Measurements from ENCODE around the gene COPA.

DNA sequence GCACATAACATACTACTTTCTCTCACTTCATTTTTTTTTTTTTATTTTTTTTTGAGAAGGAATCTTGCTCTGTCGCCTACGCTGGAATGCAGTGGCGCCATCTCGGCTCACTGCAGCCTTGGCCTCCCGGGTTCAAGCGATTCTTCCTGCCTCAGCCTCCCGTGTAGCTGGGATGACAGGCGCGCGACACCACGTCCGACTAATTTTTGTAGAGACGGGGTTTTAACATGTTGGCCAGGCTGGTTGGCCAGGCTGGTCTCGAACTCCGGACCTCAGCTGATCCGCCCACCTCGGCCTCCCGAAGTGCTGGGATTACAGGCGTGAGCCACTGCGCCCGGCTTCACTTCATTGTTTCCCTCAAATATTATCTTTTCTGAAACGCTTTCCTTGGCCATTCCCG lies 57.5 kb downstream of the COPA start:
- TF ChIP-seq, protein P1, sequence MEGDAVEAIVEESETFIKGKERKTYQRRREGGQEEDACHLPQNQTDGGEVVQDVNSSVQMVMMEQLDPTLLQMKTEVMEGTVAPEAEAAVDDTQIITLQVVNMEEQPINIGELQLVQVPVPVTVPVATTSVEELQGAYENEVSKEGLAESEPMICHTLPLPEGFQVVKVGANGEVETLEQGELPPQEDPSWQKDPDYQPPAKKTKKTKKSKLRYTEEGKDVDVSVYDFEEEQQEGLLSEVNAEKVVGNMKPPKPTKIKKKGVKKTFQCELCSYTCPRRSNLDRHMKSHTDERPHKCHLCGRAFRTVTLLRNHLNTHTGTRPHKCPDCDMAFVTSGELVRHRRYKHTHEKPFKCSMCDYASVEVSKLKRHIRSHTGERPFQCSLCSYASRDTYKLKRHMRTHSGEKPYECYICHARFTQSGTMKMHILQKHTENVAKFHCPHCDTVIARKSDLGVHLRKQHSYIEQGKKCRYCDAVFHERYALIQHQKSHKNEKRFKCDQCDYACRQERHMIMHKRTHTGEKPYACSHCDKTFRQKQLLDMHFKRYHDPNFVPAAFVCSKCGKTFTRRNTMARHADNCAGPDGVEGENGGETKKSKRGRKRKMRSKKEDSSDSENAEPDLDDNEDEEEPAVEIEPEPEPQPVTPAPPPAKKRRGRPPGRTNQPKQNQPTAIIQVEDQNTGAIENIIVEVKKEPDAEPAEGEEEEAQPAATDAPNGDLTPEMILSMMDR (IDR thresholded peaks at IDR 0.05 in 2 of 3, conservative IDR thresholded peaks at IDR 0.05 in 1 of 3; ENCODE audit: control insufficient read depth in 2 of 3, extremely low read depth in 1 of 3, insufficient read depth in 1 of 3, low read depth in 3 of 3, low read length in 3 of 3), result no peak
- no peak for TF ChIP-seq POLR2A (IDR thresholded peaks at IDR 0.05; ENCODE audit: low read depth, low read length)
- no peak for TF ChIP-seq ZSCAN29 (IDR thresholded peaks at IDR 0.05)
- no peak for TF ChIP-seq CBX3 (IDR thresholded peaks at IDR 0.05; ENCODE audit: borderline replicate concordance, low read depth)
- TF ChIP-seq IKZF1 (conservative IDR thresholded peaks at IDR 0.05), result no peak
- no peak for TF ChIP-seq IKZF2 (IDR thresholded peaks at IDR 0.05)
- TF ChIP-seq SPI1 (IDR thresholded peaks at IDR 0.05; ENCODE audit: borderline replicate concordance, insufficient read depth, low read depth, low read length), result no peak
- TF ChIP-seq, protein P2, sequence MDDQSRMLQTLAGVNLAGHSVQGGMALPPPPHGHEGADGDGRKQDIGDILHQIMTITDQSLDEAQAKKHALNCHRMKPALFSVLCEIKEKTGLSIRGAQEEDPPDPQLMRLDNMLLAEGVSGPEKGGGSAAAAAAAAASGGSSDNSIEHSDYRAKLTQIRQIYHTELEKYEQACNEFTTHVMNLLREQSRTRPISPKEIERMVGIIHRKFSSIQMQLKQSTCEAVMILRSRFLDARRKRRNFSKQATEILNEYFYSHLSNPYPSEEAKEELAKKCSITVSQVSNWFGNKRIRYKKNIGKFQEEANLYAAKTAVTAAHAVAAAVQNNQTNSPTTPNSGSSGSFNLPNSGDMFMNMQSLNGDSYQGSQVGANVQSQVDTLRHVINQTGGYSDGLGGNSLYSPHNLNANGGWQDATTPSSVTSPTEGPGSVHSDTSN (IDR thresholded peaks at IDR 0.05; ENCODE audit: insufficient replicate concordance, low read depth, low read length), result no peak
- no peak for TF ChIP-seq POLR2AphosphoS5 (IDR thresholded peaks at IDR 0.05; ENCODE audit: low read length)
- TF ChIP-seq ZZZ3 (IDR thresholded peaks at IDR 0.05; ENCODE audit: control insufficient read depth, insufficient read length, low read depth), result no peak

Data from GM12878 (cell line).